Hepatocyte (in vitro differentiated cells): Measurements from ENCODE around the gene SCAPER. TPM values are rescaled to one million over a fixed set of nuclear protein-coding genes. Genes with fewer than 3 reads are reported as not detected.

Experiments
- DNase-seq: peaks from one replicate; pipeline ENCODE4 v3.0.0-alpha.2; 2016; ENCODE audit warnings: low spot score
- H2AFZ ChIP-seq: fragments of 200-600 bp; sonication (generic); 2 replicates; pipeline ENCODE4 v1.6.0; 2016; ENCODE audit warnings: antibody characterized with exemption, mild to moderate bottlenecking
- H3K27ac ChIP-seq: fragments of 200-600 bp; sonication (generic); 2 replicates; pipeline ENCODE4 v1.5.1; 2016; ENCODE audit warnings: mild to moderate bottlenecking
- H3K27me3 ChIP-seq: fragments of 200-600 bp; sonication (generic); 2 replicates; pipeline ENCODE4 v1.6.1; 2016
- H3K36me3 ChIP-seq: fragments of 200-600 bp; sonication (generic); replicated peaks from 2 replicates; pipeline ENCODE4 v1.5.1; 2016; ENCODE audit warnings: low read depth; ENCODE audit not compliant: insufficient read depth
- H3K4me1 ChIP-seq: fragments of 200-600 bp; sonication (generic); 2 replicates; pipeline ENCODE4 v1.5.1; 2016; ENCODE audit warnings: mild to moderate bottlenecking, moderate library complexity; ENCODE audit not compliant: insufficient read depth
- H3K4me2 ChIP-seq: fragments of 200-600 bp; sonication (generic); 2 replicates; pipeline ENCODE4 v1.6.0; 2016
- H3K4me3 ChIP-seq: fragments of 200-600 bp; sonication (generic); 2 replicates; pipeline ENCODE4 v1.5.1; 2016; ENCODE audit warnings: mild to moderate bottlenecking
- H3K79me2 ChIP-seq: fragments of 200-600 bp; sonication (generic); 2 replicates; pipeline ENCODE4 v1.6.0; 2017; ENCODE audit warnings: mild to moderate bottlenecking
- H3K9me2 ChIP-seq: fragments of 200-600 bp; sonication (generic); replicated peaks from 2 replicates; pipeline ENCODE4 v1.6.0; 2017; ENCODE audit warnings: mild to moderate bottlenecking; ENCODE audit not compliant: insufficient read depth
- H3K9me3 ChIP-seq: fragments of 200-600 bp; sonication (generic); 2 replicates; pipeline ENCODE4 v1.5.1; 2016; ENCODE audit warnings: low read depth, mild to moderate bottlenecking
- H4K20me1 ChIP-seq: fragments of 200-600 bp; sonication (generic); 2 replicates; pipeline ENCODE4 v1.6.0; 2016; ENCODE audit warnings: mild to moderate bottlenecking; ENCODE audit not compliant: insufficient read depth, poor library complexity, severe bottlenecking
- EZH2 ChIP-seq: fragments of 200-600 bp; sonication (generic); IDR thresholded peaks from 2 replicates; pipeline ENCODE4 v1.6.1; 2016; ENCODE audit warnings: antibody characterized with exemption, mild to moderate bottlenecking, borderline replicate concordance
- EZH2phosphoT487 ChIP-seq: fragments of 200-600 bp; sonication (generic); IDR thresholded peaks from one replicate; pipeline ENCODE4 v1.6.1; 2018; ENCODE audit warnings: antibody characterized with exemption, mild to moderate bottlenecking, low read depth, moderate library complexity; ENCODE audit not compliant: unreplicated experiment, severe bottlenecking
- WGBS: methylation state at CpG from one replicate; pipeline ENCODE4 v1.1.6; 2016; ENCODE audit warnings: low lambda C conversion rate; ENCODE audit errors: missing lambda C conversion rate; 5-methylcytosine and 5-hydroxymethylcytosine counted together
- polyA plus RNA-seq: library from polyadenylated mRNA; unstranded; fragments of >200 nt; fragmentation: Nextera tagmentation; extraction: Ambion mirVana; gene quantifications from 2 replicates; pipeline ENCODE4 v1.2.1, GENCODE V29; 2016
- total RNA-seq: library from RNA; depleted of rRNA; stranded (reverse); fragments of >200 nt; gene quantifications from 2 replicates; pipeline ENCODE4 v1.2.3, GENCODE V29; 2014
- TF ChIP-seq, protein P1 (sequence below): fragments of 200-600 bp; sonication (generic); IDR thresholded peaks from 2 replicates; pipeline ENCODE4 v1.5.1; 2016; ENCODE audit warnings: antibody characterized with exemption, mild to moderate bottlenecking; ENCODE audit not compliant: poor library complexity

The SCAPER gene
- total and polyA plus RNA-seq, 2 experiments from 2014 or later, result 20.8 to 27.4 TPM

DNA sequence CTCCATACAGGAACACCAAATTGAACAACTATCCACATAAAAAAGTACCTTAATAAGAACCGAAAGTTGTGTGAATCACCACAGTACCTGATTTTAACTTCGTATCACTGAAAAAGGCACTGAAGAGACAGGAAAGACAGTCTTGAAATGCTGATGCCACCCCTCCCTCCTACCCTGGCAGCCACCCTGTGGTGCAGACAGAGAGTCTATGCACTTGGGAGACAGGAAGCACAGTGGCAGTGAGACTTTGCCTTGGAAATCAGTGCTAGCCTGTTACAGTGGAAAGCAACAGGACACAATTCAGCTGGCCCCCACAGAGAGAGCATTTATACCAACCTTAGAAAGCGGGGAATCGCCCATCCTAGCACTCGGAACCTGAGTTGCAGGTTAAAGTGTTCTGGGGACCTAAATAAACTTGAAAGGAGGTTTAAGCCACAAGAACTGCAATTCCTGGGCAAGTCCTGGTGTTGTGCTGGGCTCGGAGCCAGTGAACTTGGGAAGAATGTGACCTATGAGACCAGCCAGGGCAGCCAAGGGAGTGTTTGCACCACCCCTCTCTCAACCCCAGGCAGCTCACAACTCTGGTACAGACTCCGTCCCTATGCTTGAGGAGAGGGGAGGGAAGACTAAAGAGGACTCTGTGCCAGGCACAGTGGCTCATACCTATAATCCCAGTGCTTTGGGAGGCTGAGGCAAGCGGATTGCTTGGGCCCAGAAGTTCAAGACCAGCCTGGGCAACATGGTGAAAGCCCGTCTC lies 328.4 kb downstream of the SCAPER start:
- no peak overlapping the region for H3K4me3 ChIP-seq
- no peaks in the 10 kb centered on the region for H3K4me1 ChIP-seq
- H3K9me3 ChIP-seq, result no peaks in the 10 kb centered on the region
- no peak overlapping the region for H3K4me2 ChIP-seq
- H3K36me3 ChIP-seq, result no peaks in the 10 kb centered on the region
- no peaks in the 10 kb centered on the region for H3K79me2 ChIP-seq
- WGBS, result 87% methylated on average over 9 of the region's 9 CpGs
- DNase-seq, result peak; percentile 34
- H3K27ac ChIP-seq, result no peak overlapping the region
- H4K20me1 ChIP-seq, result no peaks in the 10 kb centered on the region
- H2AFZ ChIP-seq, result no peak overlapping the region
- no peaks in the 10 kb centered on the region for H3K27me3 ChIP-seq
- H3K9me2 ChIP-seq, result no peaks in the 10 kb centered on the region
- TF ChIP-seq EZH2phosphoT487 (no peak), EZH2 (no peak)
- TF ChIP-seq, protein P1, sequence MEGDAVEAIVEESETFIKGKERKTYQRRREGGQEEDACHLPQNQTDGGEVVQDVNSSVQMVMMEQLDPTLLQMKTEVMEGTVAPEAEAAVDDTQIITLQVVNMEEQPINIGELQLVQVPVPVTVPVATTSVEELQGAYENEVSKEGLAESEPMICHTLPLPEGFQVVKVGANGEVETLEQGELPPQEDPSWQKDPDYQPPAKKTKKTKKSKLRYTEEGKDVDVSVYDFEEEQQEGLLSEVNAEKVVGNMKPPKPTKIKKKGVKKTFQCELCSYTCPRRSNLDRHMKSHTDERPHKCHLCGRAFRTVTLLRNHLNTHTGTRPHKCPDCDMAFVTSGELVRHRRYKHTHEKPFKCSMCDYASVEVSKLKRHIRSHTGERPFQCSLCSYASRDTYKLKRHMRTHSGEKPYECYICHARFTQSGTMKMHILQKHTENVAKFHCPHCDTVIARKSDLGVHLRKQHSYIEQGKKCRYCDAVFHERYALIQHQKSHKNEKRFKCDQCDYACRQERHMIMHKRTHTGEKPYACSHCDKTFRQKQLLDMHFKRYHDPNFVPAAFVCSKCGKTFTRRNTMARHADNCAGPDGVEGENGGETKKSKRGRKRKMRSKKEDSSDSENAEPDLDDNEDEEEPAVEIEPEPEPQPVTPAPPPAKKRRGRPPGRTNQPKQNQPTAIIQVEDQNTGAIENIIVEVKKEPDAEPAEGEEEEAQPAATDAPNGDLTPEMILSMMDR, result no peak

DNA sequence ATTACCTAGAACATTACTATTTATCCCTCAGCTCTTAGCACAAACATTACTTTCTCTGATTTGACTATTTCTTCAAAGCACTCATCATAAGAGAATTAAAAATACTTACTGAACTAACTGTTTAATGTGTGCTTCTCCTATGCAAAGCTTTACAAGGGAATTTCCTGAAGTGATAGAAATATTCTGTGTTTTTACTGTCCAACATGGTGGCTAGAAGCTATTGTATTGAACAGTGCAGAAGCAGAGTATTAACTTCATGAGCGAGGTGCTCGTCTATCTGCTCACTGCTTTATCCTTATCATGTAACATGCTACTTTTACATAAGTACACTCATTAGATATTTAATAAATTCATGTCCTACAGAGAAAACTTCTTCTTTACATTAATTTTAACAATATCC lies 329.5 kb downstream of the SCAPER start:
- Histone ChIP-seq H3K27ac (no peak overlapping the region), H3K4me2 (no peak overlapping the region), H3K4me1 (no peaks in the 10 kb centered on the region), H3K79me2 (no peaks in the 10 kb centered on the region), H3K4me3 (no peak overlapping the region), H3K9me3 (no peaks in the 10 kb centered on the region), H4K20me1 (no peaks in the 10 kb centered on the region), H3K36me3 (no peaks in the 10 kb centered on the region), H2AFZ (no peak overlapping the region), H3K27me3 (no peaks in the 10 kb centered on the region), H3K9me2 (no peaks in the 10 kb centered on the region)
- no peak for DNase-seq
- WGBS, result 98% methylated on average over 2 of the region's 2 CpGs
- TF ChIP-seq EZH2phosphoT487 (no peak), EZH2 (no peak)
- TF ChIP-seq, protein P1, result no peak

DNA sequence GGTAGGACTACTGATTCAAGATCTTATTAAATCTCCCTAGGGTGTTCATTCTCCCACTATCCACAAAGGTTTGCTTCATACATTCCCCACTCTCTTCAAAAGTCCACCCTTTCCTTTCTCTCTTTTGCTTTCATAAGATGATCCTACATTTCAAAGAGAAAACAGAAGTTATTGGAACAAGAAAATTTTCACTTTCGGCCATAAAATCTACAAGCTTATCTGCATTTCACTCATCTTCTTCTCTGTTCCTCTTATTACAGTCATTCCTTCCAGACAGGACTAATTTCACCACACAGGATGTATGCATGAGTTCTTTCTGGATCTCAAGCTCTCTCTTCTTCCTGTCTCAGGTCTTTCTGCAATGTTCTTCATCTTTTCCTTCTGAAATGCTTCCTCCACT lies 329.9 kb downstream of the SCAPER start:
- H3K36me3 ChIP-seq, result no peaks in the 10 kb centered on the region
- DNase-seq, result no peak
- H4K20me1 ChIP-seq, result no peaks in the 10 kb centered on the region
- no peak overlapping the region for H3K4me2 ChIP-seq
- TF ChIP-seq, protein P1, result no peak
- TF ChIP-seq EZH2phosphoT487, result no peak
- no peaks in the 10 kb centered on the region for H3K4me1 ChIP-seq
- H3K9me3 ChIP-seq, result no peaks in the 10 kb centered on the region
- no peak overlapping the region for H2AFZ ChIP-seq
- H3K27me3 ChIP-seq, result no peaks in the 10 kb centered on the region
- H3K27ac ChIP-seq, result no peak overlapping the region
- H3K9me2 ChIP-seq, result no peaks in the 10 kb centered on the region
- WGBS, result 83% methylated on average over 1 of the region's 1 CpG
- H3K4me3 ChIP-seq, result no peak overlapping the region
- H3K79me2 ChIP-seq, result no peaks in the 10 kb centered on the region
